Ectodermal cell (in vitro differentiated cells): ENCODE measurements around the gene SIN3B. TPM values are rescaled to one million over a fixed set of nuclear protein-coding genes. Genes with fewer than 3 reads are reported as not detected.

Source experiments
- H3K27ac ChIP-seq: 2 replicates; pipeline ENCODE4 v1.7.0; 2013; ENCODE audit warnings: mild to moderate bottlenecking, low read depth, low read length; ENCODE audit not compliant: insufficient read depth, poor library complexity, severe bottlenecking
- H3K27me3 ChIP-seq: 2 replicates; pipeline ENCODE4 v1.7.0; 2013; ENCODE audit warnings: mild to moderate bottlenecking, low read length; ENCODE audit not compliant: insufficient read depth, control insufficient read depth, poor library complexity, severe bottlenecking
- H3K36me3 ChIP-seq: one replicate; pipeline ENCODE4 v1.7.0; 2013; ENCODE audit warnings: low read length; ENCODE audit not compliant: control insufficient read depth, insufficient read depth
- H3K4me1 ChIP-seq: one replicate; pipeline ENCODE4 v1.7.0; 2013; ENCODE audit warnings: low read length; ENCODE audit not compliant: control insufficient read depth, insufficient read depth
- H3K4me3 ChIP-seq: 2 replicates; pipeline ENCODE4 v1.7.0; 2013; ENCODE audit warnings: low read depth, low read length, control low read depth; ENCODE audit not compliant: insufficient read depth
- H3K9me3 ChIP-seq: 2 replicates; pipeline ENCODE4 v1.7.0; 2013; ENCODE audit warnings: mild to moderate bottlenecking, low read length, moderate library complexity; ENCODE audit not compliant: control insufficient read depth
- WGBS, 2 experiments: methylation state at CpG; one replicate each; pipeline ENCODE4 v1.1.7; 2013; ENCODE audit warnings: missing lambda C conversion rate in 2 of 2; 5-methylcytosine and 5-hydroxymethylcytosine counted together
- polyA plus RNA-seq, 4 experiments: library from polyadenylated mRNA; stranded (reverse); fragments of 50-300 nt; gene quantifications; one replicate each; pipeline ENCODE4 v1.2.3, GENCODE V29; 2013

SIN3B gene
- polyA plus RNA-seq (2013, experiment 1 of 4): 54.9 TPM
- 65.9 TPM for polyA plus RNA-seq (2013, experiment 2 of 4)
- polyA plus RNA-seq (2013, experiment 3 of 4): 52.6 TPM
- 55.9 TPM for polyA plus RNA-seq (2013, experiment 4 of 4)

- 3% methylated on average over 59 to 63 of the region's 63 CpGs for WGBS, 2 experiments
- Histone ChIP-seq H3K4me1 (peaks cover 10% of the 10 kb centered on the region), H3K9me3 (no peaks in the 10 kb centered on the region), H3K27ac (no peak within 1 kb of the TSS), H3K27me3 (peaks cover 11% of the 10 kb centered on the region), H3K36me3 (peaks cover 22% of the 10 kb centered on the region), H3K4me3 (peak within 1 kb of the TSS; percentile 95)
Measured at GRCh38 chr19:16829010-16829821, at the start of gene SIN3B. Gene SIN3B, plus strand, starts transcription at chr19:16829398. Its CDS starts 23 bp downstream, at chr19:16829421.

- 69 to 80% methylated on average over 3 of the region's 3 CpGs for WGBS, 2 experiments
- Histone ChIP-seq H3K27ac (no peak overlapping the region), H3K4me3 (no peak overlapping the region), H3K9me3 (no peaks in the 10 kb centered on the region), H3K4me1 (no peaks in the 10 kb centered on the region), H3K36me3 (no peaks in the 10 kb centered on the region), H3K27me3 (no peaks in the 10 kb centered on the region)
Measured at GRCh38 chr19:16779539-16780163, 49.5 kb upstream of the SIN3B start.

- H3K27ac ChIP-seq: no peak overlapping the region
- WGBS, 2 experiments: 80 to 100% methylated on average over 1 of the region's 1 CpG
- H3K27me3 ChIP-seq: no peaks in the 10 kb centered on the region
- H3K9me3 ChIP-seq: no peaks in the 10 kb centered on the region
- H3K4me3 ChIP-seq: no peak overlapping the region
- no peaks in the 10 kb centered on the region for H3K36me3 ChIP-seq
- no peaks in the 10 kb centered on the region for H3K4me1 ChIP-seq
Measured at GRCh38 chr19:16782719-16783118, 46.5 kb upstream of the SIN3B start.

GRCh38 chr19:16788479-16788878 is 40.7 kb upstream of the SIN3B start:
- no peaks in the 10 kb centered on the region for H3K36me3 ChIP-seq
- no peak overlapping the region for H3K27ac ChIP-seq
- 86 to 100% methylated on average over 1 to 2 of the region's 2 CpGs for WGBS, 2 experiments
- no peaks in the 10 kb centered on the region for H3K4me1 ChIP-seq
- H3K4me3 ChIP-seq: no peak overlapping the region
- H3K27me3 ChIP-seq: no peaks in the 10 kb centered on the region
- H3K9me3 ChIP-seq: no peaks in the 10 kb centered on the region

- WGBS, 2 experiments: 89 to 100% methylated on average over 1 of the region's 1 CpG
- no peaks in the 10 kb centered on the region for H3K9me3 ChIP-seq
- no peaks in the 10 kb centered on the region for H3K4me1 ChIP-seq
- H3K27ac ChIP-seq: no peak overlapping the region
- no peaks in the 10 kb centered on the region for H3K27me3 ChIP-seq
- no peaks in the 10 kb centered on the region for H3K36me3 ChIP-seq
- no peak overlapping the region for H3K4me3 ChIP-seq
Measured at GRCh38 chr19:16789238-16789637, 40.0 kb upstream of the SIN3B start.

- no peaks in the 10 kb centered on the region for H3K4me1 ChIP-seq
- no peak overlapping the region for H3K4me3 ChIP-seq
- WGBS, 2 experiments: 58 to 100% methylated on average over 1 of the region's 1 CpG
- no peaks in the 10 kb centered on the region for H3K27me3 ChIP-seq
- no peaks in the 10 kb centered on the region for H3K9me3 ChIP-seq
- H3K27ac ChIP-seq: no peak overlapping the region
- H3K36me3 ChIP-seq: no peaks in the 10 kb centered on the region
Measured at GRCh38 chr19:16790051-16790450, 39.1 kb upstream of the SIN3B start.

- Histone ChIP-seq H3K4me3 (no peak overlapping the region), H3K27ac (no peak overlapping the region)
Measured at GRCh38 chr19:16791942-16792341, 37.3 kb upstream of the SIN3B start.

GRCh38 chr19:16794456-16795441 is 34.4 kb upstream of the SIN3B start:
- H3K4me3 ChIP-seq: no peak overlapping the region
- no peaks in the 10 kb centered on the region for H3K27me3 ChIP-seq
- H3K27ac ChIP-seq: no peak overlapping the region
- no peaks in the 10 kb centered on the region for H3K9me3 ChIP-seq
- H3K4me1 ChIP-seq: no peaks in the 10 kb centered on the region
- WGBS, 2 experiments: 84% methylated on average over 17 of the region's 17 CpGs
- H3K36me3 ChIP-seq: no peaks in the 10 kb centered on the region

More at GRCh38 chr19:16791942-16792341, 37.3 kb upstream of the SIN3B start:
- Histone ChIP-seq H3K27me3 (no peaks in the 10 kb centered on the region), H3K36me3 (no peaks in the 10 kb centered on the region), H3K4me1 (no peaks in the 10 kb centered on the region), H3K9me3 (no peaks in the 10 kb centered on the region)
- WGBS, 2 experiments: 90 to 92% methylated on average over 10 of the region's 10 CpGs

- Histone ChIP-seq H3K4me3 (no peak overlapping the region), H3K27me3 (no peaks in the 10 kb centered on the region), H3K4me1 (no peaks in the 10 kb centered on the region), H3K27ac (no peak overlapping the region), H3K9me3 (no peaks in the 10 kb centered on the region), H3K36me3 (no peaks in the 10 kb centered on the region)
- WGBS, 2 experiments: 74 to 79% methylated on average over 3 of the region's 3 CpGs
Measured at GRCh38 chr19:16795731-16796130, 33.5 kb upstream of the SIN3B start.
